ENCODE data around the gene CD247. TPM values are rescaled to one million over a fixed set of nuclear protein-coding genes. Genes with fewer than 3 reads are reported as not detected.

Gene CD247
- total RNA-seq, 1 donor = not detected

DNA sequence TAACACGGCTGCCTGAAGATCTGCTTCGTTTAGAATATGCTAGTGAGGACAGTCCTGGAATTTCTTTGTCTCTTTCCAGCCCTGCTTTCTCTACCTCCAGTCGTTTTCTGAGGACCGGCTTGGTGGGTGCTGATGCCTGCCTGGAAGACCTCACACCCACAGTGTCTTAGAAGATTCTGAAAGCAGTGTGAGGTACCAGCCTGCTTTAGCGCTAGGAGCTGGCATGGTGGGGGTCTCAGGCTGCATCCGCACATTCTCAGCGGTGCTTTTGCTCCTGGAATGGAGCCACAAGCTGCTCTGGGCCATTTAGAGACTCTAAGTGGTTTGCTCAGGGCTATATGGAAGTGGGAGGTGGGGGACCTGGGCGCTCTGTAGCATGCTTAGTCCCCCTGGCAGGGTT lies 61.4 kb downstream of the CD247 start:
- TF ChIP-seq, protein P1, sequence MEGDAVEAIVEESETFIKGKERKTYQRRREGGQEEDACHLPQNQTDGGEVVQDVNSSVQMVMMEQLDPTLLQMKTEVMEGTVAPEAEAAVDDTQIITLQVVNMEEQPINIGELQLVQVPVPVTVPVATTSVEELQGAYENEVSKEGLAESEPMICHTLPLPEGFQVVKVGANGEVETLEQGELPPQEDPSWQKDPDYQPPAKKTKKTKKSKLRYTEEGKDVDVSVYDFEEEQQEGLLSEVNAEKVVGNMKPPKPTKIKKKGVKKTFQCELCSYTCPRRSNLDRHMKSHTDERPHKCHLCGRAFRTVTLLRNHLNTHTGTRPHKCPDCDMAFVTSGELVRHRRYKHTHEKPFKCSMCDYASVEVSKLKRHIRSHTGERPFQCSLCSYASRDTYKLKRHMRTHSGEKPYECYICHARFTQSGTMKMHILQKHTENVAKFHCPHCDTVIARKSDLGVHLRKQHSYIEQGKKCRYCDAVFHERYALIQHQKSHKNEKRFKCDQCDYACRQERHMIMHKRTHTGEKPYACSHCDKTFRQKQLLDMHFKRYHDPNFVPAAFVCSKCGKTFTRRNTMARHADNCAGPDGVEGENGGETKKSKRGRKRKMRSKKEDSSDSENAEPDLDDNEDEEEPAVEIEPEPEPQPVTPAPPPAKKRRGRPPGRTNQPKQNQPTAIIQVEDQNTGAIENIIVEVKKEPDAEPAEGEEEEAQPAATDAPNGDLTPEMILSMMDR (IDR thresholded peaks at IDR 0.05; ENCODE audit: insufficient read depth, low read depth, low read length) = no peak
- no peak overlapping the region for H3K4me3 ChIP-seq (ENCODE audit: low read depth, low read length)

DNA sequence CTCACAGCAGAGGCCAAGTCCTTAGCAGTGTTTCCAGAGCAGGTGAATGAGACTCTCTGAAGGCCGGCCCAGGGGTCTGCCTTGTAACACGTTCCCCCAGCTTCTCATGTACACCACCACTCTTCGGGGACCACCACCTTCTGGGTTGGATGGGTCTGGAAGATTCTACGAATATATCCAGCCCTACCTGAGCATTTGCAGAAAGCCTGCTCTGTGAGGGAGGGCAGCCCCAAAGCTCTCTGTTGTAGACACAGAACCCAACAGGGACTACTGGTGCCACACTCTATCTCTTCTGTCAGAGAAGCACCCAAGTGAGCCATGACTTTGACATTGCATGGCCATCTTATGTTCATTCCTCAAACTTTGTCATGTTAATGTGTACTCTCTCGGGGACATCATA lies 61.8 kb downstream of the CD247 start:
- TF ChIP-seq, protein P1 (IDR thresholded peaks at IDR 0.05; ENCODE audit: insufficient read depth, low read depth, low read length) = no peak
- no peak overlapping the region for H3K4me3 ChIP-seq (ENCODE audit: low read depth, low read length)
- no peak for DNase-seq (ENCODE audit: low read depth)

More for the DNA sequence above, 61.4 kb downstream of the CD247 start:
- DNase-seq (ENCODE audit: low read depth) = no peak

DNA sequence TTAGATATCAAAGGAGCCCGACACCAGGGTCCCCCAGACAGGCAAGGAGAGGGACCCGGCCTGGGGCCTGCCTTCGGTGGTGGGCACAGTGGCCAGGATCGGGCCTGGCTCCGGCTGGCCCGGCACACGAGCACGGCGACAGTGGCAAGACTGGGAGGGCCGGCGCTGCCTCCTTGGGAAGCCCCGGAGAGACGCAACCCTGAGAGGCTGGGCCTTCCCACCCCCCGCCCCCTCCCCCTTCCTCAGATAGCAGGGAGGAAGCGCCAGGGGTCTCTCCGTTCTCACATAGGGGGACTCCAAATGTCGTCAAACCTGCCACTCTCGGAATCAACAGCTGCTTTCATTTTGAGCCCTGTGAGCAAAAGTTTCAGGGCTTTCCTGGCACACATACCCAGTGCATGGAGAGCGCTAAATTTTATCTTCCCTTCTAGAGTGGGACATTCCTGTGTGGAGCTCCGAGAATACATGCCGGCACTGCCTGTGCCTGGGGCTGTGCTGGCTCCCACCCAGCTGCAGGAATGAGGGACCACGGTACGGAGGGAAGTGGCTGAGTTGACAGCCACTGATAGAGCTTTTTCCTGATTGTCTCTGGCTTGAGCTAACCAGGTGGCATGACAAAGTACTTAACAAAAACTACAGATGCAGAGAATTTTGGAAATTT lies 62.4 kb downstream of the CD247 start:
- no peak for DNase-seq (ENCODE audit: low read depth)
- TF ChIP-seq, protein P1 (IDR thresholded peaks at IDR 0.05; ENCODE audit: insufficient read depth, low read depth, low read length) = no peak
- H3K4me3 ChIP-seq (ENCODE audit: low read depth, low read length) = peak overlapping the region; percentile 70

DNA sequence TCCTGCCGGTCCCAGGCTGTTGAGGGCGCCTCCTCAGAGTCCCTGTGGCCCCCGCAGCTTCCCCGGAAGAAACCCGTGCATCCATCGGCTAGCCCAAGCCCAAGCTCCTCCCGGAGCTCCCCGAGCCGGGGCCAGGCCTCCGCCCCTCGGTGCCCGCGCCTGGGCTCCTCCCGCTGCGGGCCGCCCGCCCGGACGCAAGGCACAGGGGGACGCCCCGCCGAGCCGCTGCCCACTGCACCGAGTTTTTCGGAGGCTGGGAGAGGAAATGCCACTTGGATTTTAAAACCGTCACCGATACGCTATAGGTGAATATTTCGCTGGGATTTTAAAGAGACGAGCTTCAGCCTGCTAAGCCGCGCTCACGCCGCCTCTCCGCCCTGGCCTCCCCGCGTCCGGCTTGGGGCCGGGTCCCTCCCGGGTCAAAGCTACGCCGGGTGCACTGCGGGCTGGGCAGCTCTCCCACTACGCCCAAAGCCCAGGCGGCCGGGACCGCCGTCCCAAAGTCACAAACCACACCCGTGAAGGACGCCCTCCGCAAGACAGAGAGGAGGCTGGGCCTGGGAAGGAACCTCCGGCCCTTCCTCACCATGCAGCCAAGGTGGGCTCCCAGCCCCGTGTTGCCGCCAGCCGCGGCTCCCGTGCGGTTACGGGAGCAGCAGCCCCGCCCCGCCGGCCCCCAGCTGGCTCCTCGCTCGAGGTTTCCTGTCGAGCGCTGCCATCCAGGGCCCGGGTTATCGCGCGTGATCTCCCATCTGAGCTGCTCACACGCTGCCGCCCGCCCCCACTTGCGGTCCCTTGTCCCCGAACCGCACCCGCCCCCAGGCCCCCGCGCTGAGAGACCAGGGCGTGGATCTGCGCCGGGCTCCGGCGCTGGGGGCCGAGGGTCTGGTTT lies 63.2 kb downstream of the CD247 start:
- H3K4me3 ChIP-seq (ENCODE audit: low read depth, low read length) = peak overlapping the region; percentile 70
- TF ChIP-seq, protein P1 (IDR thresholded peaks at IDR 0.05; ENCODE audit: insufficient read depth, low read depth, low read length) = no peak
- DNase-seq (ENCODE audit: low read depth) = peak; percentile 12

DNA sequence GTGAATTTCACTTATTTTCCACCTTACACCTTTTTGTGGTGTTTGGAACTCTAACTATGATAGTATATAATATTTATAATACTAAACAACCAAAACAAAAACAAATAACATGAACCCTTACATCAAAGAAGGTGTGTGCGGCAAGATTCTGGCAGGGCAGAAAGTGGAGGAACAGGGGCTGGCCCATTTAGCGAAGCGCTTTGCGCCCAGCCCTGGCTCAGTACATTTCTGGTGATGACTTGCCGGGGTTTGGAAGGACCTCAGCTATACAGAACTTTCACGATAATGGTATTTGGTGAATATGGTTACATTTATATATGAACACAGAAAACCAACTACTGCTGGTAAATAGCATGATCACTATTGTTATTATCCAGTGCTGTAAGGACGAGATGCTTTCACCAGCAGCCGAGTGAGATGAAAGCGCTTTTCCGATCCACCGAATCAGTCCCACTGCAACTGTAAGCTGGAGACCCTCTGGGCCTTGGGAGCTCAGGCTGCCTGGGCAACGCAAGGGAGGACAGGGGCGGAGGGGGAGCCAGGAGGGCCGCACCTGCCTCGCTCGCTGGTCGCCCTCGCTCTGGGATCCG lies 63.9 kb downstream of the CD247 start:
- DNase-seq (ENCODE audit: low read depth) = no peak
- H3K4me3 ChIP-seq (ENCODE audit: low read depth, low read length) = peak overlapping the region; percentile 70
- TF ChIP-seq, protein P1 (IDR thresholded peaks at IDR 0.05; ENCODE audit: insufficient read depth, low read depth, low read length) = no peak

DNA sequence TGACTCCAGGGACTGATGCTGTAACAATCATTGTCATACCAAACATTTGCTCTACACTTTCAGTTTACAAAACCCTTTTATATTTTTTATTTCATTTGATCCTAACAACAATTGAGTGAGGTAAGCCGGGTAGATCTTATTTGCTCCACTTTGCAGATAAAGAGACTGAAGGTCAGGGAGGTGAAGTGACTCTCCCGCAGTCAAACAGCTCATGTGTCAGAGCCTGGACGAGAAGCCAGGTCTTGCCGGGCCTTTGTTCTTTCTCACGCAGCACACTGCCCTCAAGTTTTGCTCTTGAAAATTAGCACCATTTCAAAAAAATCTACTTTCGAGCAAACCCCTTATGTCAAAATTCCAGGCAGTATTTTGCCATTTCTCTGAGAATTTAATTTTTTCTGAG lies 65.2 kb downstream of the CD247 start:
- DNase-seq (ENCODE audit: low read depth) = no peak
- TF ChIP-seq, protein P1 (IDR thresholded peaks at IDR 0.05; ENCODE audit: insufficient read depth, low read depth, low read length) = no peak

More for the DNA sequence above, 65.2 kb downstream of the CD247 start:
- no peak overlapping the region for H3K4me3 ChIP-seq (ENCODE audit: low read depth, low read length)

Measured in fibroblast of villous mesenchyme (primary cell).